Measurements from ENCODE around the gene ADGRV1. TPM values are rescaled to one million over a fixed set of nuclear protein-coding genes. Genes with fewer than 3 reads are reported as not detected.
A peak's percentile ranks its signal among the peaks of the same experiment; 100 is the strongest.

The ADGRV1 gene
- total and polyA plus RNA-seq, 2 donors (not counting 3 experiments of a cell fraction or from before 2014, with no cell fraction given): 0.11 to 0.55 TPM

- Histone ChIP-seq H3K27me3 (ENCODE audit: control insufficient read depth in 2 of 2, insufficient read depth in 2 of 2, low read length in 2 of 2) (no peaks in the 10 kb centered on the region), H3K4me3 (replicated peaks in 1 of 3; ENCODE audit: insufficient read depth in 1 of 3, low read depth in 1 of 3, low read length in 3 of 3) (no peak overlapping the region), H4K20me1 (replicated peaks; ENCODE audit: control insufficient read depth, extremely low read depth, insufficient read depth, low read length) (no peaks in the 10 kb centered on the region), H3K9me1 (replicated peaks; ENCODE audit: control insufficient read depth, extremely low read depth, insufficient read depth, low read length) (no peaks in the 10 kb centered on the region), H3K4me2 (ENCODE audit: insufficient read depth, low read length) (no peak overlapping the region), H3K9ac (replicated peaks; ENCODE audit: extremely low read depth, insufficient read depth, low read length) (no peak overlapping the region), H3K79me2 (ENCODE audit: control insufficient read depth, insufficient read depth, low read length) (no peaks in the 10 kb centered on the region), H3K4me1 (ENCODE audit: control insufficient read depth, extremely low read depth, insufficient read depth, low read length) (peaks cover 17% of the 10 kb centered on the region), H3K36me3 (ENCODE audit: control insufficient read depth in 2 of 2, extremely low read depth in 1 of 2, insufficient read depth in 2 of 2, low read length in 2 of 2) (no peaks in the 10 kb centered on the region), H3K9me3 (replicated peaks; ENCODE audit: control insufficient read depth, insufficient read depth, low read length) (no peaks in the 10 kb centered on the region), H2AFZ (ENCODE audit: low read depth, low read length) (no peak overlapping the region), H3K27ac (ENCODE audit: insufficient read depth, low read depth, low read length) (no peak overlapping the region)
- dilution Hi-C loops (cut with MboI; ENCODE audit: extremely low pct_ligation_motif_present, low sequenced_read_pairs) (no loop called here), intact Hi-C loops (cut with micrococcal nuclease) (no loop called here)
- no TSS peak for BruUV-seq (replicated peaks)
- CTCF ChIA-PET: interaction anchor here (1.1 kb wide), 1 partner anchor 13 kb away, joined by 3 read pairs; no protein-coding TSS in a partner anchor
- POLR2A ChIA-PET: no interaction called here
- TF ChIP-seq FOS (IDR thresholded peaks at IDR 0.05; ENCODE audit: borderline replicate concordance, insufficient read depth, low read length) (peak; percentile 25), GATA2 (IDR thresholded peaks at IDR 0.05; ENCODE audit: insufficient read depth, insufficient read length, low read depth, low read length) (peak; percentile 56), POLR2AphosphoS5 (IDR thresholded peaks at IDR 0.05; ENCODE audit: insufficient read depth, low read depth, low read length) (no peak), CTCF (IDR thresholded peaks at IDR 0.05; ENCODE audit: extremely low read depth in 1 of 2, insufficient read depth in 1 of 2, low read depth in 1 of 2, low read length in 2 of 2) (no peak), JUN (IDR thresholded peaks at IDR 0.05; ENCODE audit: borderline replicate concordance, insufficient read depth, insufficient read length, low read depth) (no peak), MYC (IDR thresholded peaks at IDR 0.05; ENCODE audit: low read depth, low read length) (no peak), POLR2A (IDR thresholded peaks at IDR 0.05; ENCODE audit: low read depth, low read length) (no peak)
- TF ChIP-seq, protein P1, sequence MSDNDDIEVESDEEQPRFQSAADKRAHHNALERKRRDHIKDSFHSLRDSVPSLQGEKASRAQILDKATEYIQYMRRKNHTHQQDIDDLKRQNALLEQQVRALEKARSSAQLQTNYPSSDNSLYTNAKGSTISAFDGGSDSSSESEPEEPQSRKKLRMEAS (IDR thresholded peaks at IDR 0.05; ENCODE audit: insufficient read depth, insufficient read length): no peak
- FAIRE-seq: no peak
- DNase-seq (ENCODE audit: low read depth, low spot score): peak; percentile 45
Measured at GRCh38 chr5:91170266-91170665, 611.7 kb downstream of the ADGRV1 start.
